Smooth muscle cell of trachea (primary cell): ENCODE data around the gene GOLGA6L26. TPM values are rescaled to one million over a fixed set of nuclear protein-coding genes. Genes with fewer than 3 reads are reported as not detected.

Experiments
- total RNA-seq: library from RNA; depleted of rRNA; stranded (reverse); fragments of >200 nt; gene quantifications from 2 replicates; pipeline ENCODE4 v1.2.1, GENCODE V29; 2014

The GOLGA6L26 gene, protein sequence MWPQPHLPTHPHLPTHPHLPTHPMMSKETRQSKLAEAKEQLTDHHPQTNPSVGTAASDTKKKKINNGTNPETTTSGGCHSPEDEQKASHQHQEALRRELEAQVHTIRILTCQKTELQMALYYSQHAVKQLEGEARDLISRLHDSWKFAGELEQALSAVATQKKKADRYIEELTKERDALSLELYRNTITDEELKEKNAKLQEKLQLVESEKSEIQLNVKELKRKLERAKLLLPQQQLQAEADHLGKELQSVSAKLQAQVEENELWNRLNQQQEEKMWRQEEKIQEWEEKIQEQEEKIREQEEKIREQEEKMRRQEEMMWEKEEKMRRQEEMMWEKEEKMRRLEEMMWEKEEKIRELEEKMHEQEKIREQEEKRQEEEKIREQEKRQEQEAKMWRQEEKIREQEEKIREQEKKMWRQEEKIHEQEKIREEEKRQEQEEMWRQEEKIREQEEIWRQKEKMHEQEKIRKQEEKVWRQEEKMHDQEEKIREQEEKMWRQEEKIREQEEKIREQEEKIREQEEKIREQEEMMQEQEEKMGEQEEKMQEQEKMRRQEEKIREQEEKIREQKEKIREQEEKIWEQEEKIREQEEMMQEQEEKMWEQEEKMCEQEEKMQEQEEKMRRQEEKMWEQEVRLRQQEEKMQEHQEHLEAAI
- total RNA-seq, result not detected in 2 replicates

GRCh38 chr15:23334096-23334495 lies at the start of gene GOLGA6L26:
GOLGA6L26 (minus strand) TSS chr15:23334196; CDS start chr15:23334135, 61 bp downstream.

DNA sequence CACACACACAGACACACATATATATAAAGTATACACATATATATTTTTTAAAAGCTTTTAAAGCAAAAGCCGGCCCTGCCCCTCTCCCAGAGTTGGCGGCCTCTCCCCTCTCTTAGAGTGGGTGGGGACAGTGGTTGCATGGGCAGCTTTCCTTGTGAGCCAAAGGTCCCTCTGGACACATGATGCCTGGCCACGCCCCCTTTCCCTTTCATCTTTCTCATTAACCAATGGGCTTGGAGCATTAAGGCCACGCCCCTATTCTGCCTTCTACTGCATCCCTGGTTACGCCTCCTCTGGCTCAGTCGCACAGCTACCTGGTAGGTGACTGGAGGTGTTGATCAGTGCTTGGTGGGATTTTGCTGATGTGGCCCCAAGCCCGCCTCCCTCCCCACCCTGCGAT lies 20.5 kb upstream of the GOLGA6L26 start, which contains the start of gene GOLGA8S:
Gene GOLGA8S, plus strand, starts transcription at position 301 of the 400 bp plus-strand sequence. Its CDS starts 62 bp downstream, at position 363.

Other genes with a start within 250 kb of the GOLGA6L26 start
- not detected in 2 replicates for gene GOLGA6L1, start 197.4 kb downstream of the GOLGA6L26 start, total RNA-seq
- gene GOLGA8S, start 20.6 kb upstream of the GOLGA6L26 start, total RNA-seq, result under 0.01 and 0.15 TPM in 2 replicates
- not detected in 2 replicates for gene GOLGA6L2, start 113.0 kb upstream of the GOLGA6L26 start, total RNA-seq
- gene MKRN3, start 231.5 kb upstream of the GOLGA6L26 start, total RNA-seq, result 1.3 and 3.0 TPM in 2 replicates